ENCODE measurements around the gene TAS1R3.
"Not testable (repeated sequence)": the region's sequence is repeated elsewhere in the genome, so short reads cannot be mapped to it uniquely, and the experiment has no call there.

TAS1R3 gene

DNA sequence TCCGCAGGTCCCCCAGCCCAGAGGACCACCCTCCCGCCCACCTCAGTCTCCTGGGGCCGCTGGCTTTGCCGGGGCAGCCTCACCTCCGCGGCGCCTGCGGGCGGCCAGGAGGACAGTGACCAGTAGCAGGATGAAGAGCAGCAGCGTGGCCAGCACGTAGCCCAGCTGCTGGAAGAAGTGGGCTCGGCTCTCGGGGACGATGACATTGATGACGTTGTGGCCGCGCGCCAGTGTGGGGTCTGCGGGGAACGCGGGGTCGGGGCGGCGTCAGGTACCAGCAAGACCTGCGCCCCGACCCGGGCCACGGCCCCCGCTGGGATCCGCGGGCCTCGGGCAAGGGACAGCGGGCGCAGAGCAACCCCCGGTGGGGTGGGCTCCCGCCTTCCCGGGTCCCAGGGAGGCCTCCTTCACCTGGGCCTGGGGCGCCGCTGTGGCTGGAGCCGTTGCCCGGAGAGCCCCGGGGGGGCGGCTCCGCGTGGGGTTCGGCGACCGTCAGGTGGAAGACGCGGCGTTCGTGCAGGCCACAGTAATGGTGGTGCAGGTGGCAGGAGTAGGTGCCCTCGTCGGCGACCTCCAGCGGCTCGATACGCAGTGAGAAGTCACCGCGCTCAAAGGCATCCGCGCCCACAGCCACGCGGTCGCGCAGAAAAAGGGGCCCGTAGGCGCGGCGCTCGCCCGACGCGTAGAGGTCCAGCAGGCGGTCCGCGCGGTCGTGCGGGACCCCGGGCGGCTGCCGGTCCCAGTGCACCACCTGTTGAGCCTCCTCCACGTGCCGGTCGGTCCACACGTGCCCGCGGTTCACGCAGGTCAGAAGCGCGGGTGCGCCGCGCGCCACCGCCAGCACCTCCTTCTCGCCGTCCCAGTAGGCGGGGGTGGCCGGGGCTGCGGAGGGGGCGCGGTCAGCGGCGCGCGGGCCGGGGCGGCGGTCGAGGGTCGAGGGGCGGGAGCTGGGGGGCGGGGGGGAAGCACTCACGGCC lies 23.5 kb downstream of the TAS1R3 start:
- no peak for DNase-seq

DNA sequence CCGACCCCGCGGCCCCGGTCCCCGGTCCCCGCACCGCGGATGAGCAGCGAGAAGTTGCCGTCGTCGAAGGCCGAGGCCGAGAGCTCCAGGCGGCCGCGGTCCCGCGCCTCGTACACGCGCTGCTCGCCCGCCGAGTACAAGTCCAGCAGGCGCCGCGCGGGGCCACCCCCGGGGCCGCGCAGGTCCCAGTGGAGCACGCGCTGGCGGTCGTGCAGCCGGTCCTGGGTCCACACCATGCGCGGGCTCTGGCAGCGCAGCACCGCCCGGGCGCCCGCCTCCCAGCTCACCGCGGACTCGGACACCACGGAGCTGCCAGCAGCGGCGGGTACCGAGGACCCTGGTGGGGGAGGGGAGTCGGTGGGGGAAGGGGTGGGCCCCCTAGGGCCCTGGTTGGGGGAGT lies 24.3 kb downstream of the TAS1R3 start:
- DNase-seq = no peak

DNA sequence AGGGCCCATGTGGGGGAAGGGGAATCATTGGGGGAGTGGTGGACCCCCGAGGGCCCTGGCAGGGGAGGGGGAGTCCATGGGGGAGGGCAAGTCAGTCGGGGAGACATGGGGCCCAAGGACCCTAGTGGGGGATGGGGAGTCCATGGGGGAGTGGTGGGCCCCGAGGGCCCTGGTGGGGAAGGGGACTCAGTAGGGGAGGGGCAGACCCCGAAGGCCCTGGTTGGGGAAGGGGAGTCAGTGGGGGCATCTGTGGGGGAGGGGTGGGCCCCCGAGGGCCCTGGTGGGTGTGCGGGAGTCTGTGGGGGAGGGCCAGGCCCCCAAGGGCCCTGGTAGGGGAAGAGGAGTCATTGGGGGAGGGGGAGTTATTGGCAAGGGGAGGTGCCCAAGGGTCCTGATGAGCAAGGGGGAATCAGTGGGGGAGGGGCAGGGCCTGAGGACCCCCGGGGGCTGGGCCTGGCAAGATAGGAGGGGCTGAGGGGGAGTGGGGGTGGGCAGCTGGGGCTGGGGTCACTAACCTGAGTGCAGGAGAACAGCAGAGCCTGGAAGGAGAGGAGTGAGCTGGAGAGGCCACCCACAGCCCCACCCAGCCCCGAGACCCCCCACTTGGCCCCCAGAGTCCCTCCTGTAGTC lies 25.2 kb downstream of the TAS1R3 start:
- DNase-seq = no peak

DNA sequence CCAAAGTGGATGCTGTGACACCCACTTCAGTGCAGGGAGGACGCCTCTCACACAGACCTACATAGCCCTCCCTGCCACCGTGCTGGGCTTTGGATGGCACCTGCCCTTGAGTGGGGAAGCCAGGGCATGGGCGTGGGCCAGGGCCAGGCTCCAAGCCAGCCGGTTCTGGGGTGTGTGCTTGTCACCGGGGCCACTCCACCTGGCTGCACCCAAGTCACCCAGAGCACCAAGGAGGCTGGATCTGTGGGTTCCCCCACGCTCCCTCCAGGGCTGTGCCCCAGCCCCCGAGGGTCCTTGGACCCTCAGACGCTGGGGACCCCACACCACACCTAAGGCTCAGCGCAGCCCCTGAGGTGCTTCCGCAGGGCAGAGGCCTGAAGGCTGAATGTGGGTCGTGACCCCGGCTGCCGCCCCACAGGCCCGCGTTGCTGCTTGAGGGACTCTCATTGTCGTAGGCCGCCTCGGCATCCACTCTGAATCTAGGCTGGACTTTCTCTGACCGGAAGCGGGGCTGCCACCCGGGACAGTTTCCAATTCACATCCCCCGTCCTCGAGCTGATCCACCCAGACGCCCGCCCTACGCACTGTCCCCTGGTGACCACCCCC lies 25.8 kb downstream of the TAS1R3 start:
- DNase-seq = no peak

DNA sequence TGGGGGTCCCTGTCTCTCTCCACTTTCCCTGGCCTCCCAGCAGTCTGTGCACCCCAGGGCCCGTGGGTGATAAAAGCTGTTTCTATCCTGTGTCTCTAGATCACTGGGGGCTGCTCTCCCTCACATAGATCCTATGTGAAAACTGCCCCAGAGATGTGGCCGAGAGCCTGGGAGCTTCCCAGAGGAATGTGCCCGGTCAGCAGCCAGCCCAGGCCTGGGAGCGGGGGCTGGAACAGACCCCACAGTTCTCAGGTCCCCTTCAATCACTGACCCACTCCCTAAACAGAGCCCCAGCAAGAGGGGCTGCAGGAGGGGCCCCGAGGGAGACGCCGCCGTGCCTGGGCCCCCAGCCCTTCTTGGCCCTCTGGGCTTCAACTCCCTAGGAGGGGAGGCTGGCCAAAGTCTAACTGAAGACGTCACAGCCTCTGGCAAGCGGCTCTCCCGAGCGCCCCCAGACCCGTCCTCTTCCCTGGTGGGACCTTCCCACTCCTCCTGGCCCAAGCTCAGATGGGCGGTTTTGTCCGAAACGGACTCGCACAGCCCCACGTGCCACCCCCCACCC lies 26.9 kb downstream of the TAS1R3 start:
- DNase-seq = no peak

DNA sequence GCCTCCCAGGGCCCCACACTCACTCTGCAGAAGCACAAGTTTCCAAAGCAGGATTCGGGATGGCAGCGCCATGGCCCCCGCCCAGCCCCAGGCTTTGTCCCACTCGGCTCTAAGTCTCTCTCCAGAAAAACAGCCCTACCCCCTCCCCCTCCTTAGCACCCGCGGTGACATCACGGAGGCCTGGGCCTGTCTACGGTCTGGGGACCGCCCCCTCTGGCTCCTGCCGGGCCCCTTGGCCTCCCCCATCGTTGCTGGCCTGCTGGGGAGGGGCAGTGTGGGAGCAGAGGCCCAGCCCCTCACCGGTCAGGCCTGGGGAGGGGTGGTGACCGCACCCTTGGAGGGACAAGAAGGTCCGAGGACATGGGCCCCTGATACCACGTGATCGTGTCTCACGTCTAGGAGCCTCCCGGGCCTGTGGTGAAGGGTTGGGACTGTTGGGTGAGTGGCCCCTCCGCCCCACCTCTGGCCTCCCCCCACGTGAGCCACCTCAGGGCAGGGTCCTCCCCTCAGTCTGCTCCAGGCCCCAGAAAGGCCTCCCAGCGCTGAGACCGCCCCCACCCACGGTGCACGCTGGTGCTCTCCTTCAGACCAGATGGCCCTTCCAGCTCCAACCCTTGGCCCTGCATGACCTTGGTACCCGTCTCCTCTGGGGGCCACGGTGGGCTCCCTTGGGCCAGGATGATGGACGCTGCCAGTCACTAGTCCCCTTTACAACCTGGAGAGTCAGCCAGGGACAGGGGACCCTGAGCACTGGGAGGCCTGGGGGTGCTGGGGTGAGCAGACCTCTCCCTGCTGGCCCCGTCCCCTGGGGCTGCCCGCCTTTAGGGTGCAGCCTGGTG lies 27.6 kb downstream of the TAS1R3 start, which contains the start of gene MXRA8:
MXRA8 (minus strand) TSS at position 123 of the 839 bp plus-strand sequence; CDS start at position 72, 51 bp downstream.
- DNase-seq = no peak

DNA sequence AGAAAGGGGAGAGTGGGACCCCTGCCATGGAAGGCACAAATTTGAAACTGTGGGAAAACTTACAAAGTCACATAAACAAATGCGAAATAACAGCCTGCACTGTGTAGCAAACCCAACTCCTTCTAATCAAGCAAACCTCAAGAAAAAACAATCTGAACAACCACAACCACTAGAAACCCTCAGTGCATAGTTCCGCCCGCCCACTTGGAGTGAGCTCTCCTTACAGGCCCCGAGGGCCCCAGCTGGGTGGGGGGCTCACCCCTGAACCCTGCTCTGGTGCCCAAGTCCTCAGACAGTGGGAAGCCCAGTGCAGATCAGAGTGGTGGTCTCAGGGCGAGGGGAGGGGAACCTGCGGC lies 28.2 kb downstream of the TAS1R3 start:
- no peak for DNase-seq

DNA sequence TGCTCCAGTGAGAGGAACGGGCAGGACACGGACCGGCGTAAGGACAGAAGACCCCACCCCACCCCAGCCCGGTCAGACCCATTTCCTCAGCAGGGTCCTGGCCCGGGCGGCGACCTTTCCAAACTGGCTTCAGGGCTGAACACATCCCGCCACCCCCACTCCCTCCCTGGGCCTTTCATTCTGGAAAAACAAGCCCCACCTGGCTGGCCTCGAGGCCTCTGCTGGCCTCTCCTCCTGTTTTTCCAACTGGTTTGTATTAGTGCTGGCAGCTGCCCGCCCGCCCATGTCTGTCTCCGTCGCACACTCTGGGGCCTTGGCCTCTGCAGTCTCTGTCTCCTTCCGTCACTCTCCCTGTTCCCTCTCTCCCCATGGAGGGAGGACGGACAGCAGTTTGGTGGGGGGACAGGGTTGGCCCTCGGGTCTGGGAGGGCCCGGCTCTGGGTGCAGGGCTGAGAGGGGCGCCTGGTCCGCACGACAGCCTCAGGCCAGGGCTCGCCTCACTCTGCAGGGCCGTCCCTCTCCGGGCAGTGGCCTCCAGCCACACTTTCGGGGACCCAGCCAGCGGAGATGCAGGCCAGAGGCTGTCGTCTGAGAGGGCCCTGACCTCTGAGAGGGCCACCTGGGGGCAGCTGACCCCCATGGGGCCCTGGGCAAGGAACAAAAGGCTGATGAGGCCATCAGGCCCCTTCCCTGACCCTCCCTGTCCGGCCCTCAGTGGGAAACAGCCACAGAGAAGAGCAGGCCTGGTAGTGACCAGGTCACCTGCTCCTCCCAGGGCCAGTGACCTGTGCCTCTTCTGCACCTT lies 28.8 kb downstream of the TAS1R3 start:
- no peak for DNase-seq

DNA sequence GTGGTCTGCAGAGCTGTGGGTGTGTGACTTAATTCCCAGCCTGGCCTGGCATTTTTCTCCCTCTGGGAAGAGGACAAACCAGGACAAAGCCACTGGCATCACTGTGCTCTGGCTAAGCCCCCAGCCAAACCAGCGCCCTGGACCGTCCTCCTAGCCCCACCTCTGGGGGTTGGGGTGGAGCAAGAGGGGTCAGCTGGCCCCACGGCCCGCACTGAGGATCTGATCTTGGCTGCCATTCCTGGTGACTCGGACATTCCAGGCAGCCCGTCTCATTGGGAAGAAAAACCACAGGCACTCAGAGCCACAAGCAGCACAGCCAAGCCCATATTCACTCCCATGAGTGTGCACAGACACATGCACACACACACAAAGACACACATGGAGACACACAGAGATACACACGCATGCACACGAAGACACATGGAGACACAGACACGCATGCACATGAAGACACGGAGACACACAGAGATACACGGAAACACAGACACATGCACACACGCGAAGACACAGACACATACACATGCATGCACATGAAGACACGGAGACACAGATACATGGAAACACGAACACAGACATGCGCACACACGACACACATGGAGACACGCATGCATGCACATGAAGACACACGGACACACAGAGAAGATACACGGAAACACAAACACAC lies 29.6 kb downstream of the TAS1R3 start:
- no peak for DNase-seq

DNA sequence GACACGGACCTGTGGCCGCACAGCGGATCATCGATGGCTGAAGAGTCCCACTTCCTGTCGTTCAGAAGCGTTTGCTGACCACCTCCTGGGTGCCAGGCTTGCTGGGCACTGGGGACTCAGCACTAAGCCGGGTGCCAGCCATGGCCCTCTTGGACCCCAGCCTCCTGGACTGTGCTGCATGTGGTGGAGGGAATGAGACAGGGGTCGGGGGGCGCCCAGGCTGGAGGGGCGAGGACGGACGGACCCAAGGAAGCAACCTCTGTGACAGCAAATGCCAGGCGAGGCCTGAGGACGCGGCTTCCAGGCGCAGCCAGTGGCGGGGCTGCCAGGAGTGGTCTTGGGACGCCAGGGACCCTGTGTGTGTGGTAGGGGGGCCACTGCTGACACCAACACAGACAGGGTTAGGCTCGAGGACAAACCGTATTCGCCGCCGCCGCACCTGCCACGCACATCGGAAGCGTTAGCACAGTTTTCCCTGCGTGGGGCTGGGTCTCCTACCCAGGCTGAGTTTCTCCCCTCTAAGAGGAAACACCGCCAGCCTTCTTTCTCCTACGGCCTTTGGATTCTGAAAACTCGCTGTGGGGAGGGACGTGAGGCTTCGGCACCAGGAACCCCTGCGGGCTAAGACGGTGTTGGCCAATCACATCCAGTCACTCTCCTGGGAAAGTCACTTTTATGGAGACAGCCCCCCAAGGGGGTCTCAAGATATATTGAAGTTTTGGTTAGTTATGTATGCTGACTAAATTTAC lies 30.3 kb downstream of the TAS1R3 start:
- DNase-seq = no peak

DNA sequence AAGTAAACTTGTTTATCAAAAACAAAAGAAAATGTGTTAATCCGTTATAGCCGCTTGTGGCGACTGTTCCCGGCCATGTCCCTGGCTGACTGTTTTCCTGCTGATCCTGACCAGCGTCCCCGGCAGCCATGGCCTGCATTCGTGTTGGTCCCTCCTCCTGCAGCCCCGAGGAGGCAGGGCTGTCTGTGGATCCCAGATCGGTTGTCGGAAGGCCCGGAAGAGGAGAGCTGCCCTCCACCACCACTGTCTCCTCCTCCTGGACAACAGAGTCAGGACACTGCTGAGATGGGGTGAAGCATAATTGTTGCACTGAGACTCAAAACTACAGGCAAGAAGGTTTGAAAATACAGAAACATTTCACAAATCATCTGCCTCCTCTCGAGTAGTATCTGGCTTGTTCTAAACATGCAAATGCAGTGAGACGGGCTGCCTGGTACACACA lies 30.9 kb downstream of the TAS1R3 start:
- no peak for DNase-seq

DNA sequence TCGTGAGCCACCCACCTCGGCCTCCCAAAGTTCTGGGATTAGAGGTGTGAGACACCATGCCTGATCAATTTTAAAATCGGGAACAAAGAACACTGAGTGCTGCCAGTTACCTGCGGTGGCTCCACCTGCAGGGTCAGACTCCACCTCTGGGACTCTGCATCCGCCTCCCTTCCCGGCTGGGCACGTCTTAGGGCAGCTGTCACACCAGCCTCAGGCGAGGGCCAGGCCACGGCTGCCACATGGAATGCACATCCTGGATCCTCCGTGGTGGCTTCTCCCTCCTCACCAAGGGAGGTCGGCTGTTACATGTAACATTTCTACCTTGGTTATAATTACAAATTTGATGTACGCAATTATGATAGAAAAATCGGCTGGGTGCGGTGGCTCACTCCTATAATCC lies 33.2 kb downstream of the TAS1R3 start:
- no peak for DNase-seq

DNA sequence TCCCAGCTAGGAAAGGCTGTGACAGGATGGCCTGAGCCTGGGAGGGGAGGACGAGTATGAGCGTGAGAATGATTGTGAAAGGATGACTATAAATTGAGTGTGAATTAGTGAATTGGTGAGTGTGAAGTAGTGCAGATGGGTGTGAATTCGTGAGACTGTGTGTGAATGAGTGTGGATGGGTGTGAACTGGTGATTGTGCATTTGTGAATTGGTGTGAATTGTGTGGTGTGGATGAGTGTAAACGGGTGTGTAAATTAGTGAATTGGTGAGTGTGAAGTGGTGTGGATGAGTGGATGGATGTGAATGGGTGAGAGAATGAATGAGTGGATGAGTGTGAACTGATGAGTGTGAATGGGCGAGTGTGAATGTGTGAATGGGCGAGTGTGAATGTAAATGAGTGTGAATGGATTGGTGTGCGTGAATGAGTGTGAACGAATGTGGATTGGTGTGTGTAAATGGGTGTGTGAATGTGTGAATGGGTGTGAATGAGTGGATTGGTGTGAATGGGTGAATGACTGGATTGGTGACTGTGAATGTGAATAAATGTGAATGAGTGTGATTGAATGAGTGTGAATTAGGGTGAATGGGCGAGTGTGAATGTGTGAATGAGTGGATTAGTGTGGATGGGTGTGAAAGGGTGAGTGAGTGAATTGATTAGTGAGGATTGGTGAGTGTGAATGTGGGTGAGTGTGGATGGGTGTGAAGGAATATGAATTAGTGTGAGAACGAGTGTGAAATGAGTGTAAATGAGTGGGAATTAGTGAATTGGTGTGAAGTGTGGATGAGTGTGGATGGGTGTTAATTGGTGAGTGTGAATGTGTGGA lies 35.0 kb downstream of the TAS1R3 start:
- no peak for DNase-seq

DNA sequence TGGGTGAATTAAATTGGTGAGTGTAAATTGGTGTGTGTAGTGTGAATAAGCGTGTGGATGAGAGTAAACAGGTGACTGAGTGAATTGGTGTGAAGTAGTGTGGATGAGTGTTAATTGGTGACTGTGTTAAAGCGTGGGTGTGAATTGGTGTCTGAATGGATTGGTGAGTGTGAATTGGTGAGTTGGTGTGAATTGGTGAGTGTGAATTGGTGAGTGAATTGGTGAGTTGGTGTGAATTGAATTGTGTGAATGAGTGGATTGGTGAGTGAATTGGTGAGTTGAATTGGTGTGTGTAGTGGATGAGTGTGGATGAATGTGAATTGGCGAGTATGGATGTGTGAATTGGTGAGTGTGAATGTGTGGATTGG lies 35.6 kb downstream of the TAS1R3 start:
- DNase-seq = no peak

DNA sequence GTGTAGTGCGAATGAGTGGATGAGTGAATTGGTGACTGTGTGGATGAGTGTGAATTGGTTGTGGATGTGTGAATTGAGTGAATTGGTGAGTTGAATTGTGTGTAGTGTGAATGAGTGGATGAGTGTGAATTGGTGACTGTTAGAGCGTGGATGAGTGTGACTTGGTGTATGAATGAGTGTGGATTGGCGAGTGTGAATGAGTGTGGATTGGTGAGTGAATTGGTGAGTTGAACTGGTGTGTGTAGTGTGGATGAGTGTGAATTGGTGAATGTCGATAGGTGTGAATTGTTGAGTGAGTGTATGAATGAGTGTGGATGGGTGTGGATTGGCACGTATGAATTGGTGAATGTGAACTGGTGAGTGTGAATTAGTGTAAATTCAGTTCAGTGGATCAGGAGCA lies 36.2 kb downstream of the TAS1R3 start:
- DNase-seq = no peak

DNA sequence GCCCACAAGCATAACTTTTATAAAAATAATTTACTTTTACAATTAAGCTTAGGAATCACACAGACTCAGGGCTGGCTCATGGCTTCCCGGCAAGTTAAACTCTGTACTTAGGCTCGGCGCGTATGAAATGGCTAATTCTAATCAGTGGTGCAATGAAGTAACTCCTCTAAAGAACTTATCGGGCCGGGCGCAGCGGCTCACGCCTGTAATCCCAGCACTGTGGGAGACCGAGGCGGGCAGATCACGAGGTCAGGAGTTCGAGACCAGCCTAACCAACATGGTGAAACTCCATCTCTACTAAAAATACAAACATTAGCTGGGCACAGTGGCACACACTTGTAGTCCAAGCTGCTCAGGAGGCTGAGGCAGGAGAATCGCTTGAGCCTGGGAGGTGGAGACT lies 39.0 kb downstream of the TAS1R3 start:
- DNase-seq = not testable (repeated sequence)

DNA sequence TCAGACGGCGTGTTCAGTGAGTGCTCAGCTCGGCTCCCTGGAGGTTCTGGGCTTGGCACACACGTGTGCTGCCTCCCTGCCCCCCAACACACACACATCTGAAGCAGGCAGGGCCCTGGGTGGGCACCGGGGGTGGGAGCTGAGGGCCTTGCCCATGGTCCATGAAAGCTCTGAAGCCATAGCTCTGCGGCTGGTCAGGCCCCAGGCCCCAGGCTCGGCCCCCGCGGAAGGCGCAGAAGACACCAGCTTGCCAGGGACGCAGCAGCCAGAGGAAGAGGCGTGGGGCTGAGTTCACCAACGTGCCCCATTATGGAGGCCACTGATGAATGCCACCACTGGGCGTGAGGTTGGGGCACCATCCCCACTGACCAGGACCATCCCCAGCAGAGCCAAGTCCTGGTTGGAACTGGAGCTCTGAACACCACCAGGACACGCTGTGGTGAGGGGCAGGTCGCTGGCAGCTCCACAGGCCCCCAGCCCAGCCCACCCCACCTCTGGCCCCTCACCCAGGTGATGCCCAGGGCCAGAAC lies 39.8 kb downstream of the TAS1R3 start:
- no peak for DNase-seq

DNA sequence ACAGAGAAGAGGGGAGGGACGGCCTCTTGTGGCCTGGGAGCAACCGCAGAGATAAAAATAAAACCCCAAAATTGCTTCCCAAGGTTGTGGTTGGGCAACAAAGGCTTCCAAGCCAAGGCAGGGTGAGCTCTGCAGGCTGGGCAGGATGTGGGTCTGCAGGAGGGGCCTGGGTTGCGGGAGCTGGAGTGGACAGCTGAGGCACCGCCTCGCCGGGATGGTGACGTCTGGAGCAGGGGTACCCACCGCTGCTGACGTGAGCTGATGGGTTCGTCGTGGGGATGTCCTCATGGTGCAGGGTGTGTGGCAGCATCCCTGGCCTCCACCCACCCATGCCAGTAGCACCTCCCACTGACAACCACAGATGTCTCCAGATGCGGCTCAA lies 40.3 kb downstream of the TAS1R3 start:
- peak; percentile 57 for DNase-seq
